CD14-positive monocyte (primary cell): ENCODE data around the gene DPYD. TPM values are rescaled to one million over a fixed set of nuclear protein-coding genes. Genes with fewer than 3 reads are reported as not detected.

Source experiments
- DNase-seq, 3 donors: peaks; one replicate each; pipeline ENCODE4 v3.0.0-alpha.2; 2011 to 2022
- H2AFZ ChIP-seq: 2 replicates; pipeline ENCODE4 v1.6.0; 2012; ENCODE audit warnings: mild to moderate bottlenecking, low read depth, low read length, inconsistent platforms; ENCODE audit not compliant: insufficient read depth, poor library complexity, severe bottlenecking
- H3K27ac ChIP-seq, 2 donors: 1 replicate in 1 of 2; 2 replicates in 1 of 2; pipeline ENCODE4 v1.5.1; 2012 to 2013; ENCODE audit warnings: low read length in 2 of 2, control low read depth in 1 of 2, inconsistent platforms in 1 of 2, low read depth in 1 of 2, mild to moderate bottlenecking in 1 of 2
- H3K27me3 ChIP-seq, 2 donors: one replicate each; pipeline versions ENCODE4 v1.6.0 to v1.6.1; 2011 to 2013; ENCODE audit warnings: low read length in 2 of 2; ENCODE audit not compliant: control insufficient read depth in 2 of 2, insufficient read depth in 2 of 2
- H3K36me3 ChIP-seq, 2 donors: replicated peaks in 1 of 2; 1 replicate in 1 of 2; 2 replicates in 1 of 2; pipeline versions ENCODE4 v1.5.1 to v1.6.1; 2012 to 2013; ENCODE audit warnings: low read length in 2 of 2, control low read depth in 1 of 2, inconsistent platforms in 1 of 2, mild to moderate bottlenecking in 1 of 2; ENCODE audit not compliant: insufficient read depth in 2 of 2, control insufficient read depth in 1 of 2
- H3K4me1 ChIP-seq, 2 donors: 1 replicate in 1 of 2; 2 replicates in 1 of 2; pipeline versions ENCODE4 v1.5.1 to v1.6.1; 2012 to 2013; ENCODE audit warnings: low read length in 2 of 2, control low read depth in 1 of 2, inconsistent platforms in 1 of 2, mild to moderate bottlenecking in 1 of 2, moderate library complexity in 1 of 2; ENCODE audit not compliant: insufficient read depth in 2 of 2, control insufficient read depth in 1 of 2
- H3K4me2 ChIP-seq: replicated peaks from 2 replicates; pipeline ENCODE3; 2012; ENCODE audit warnings: low read length, moderate library complexity, mild to moderate bottlenecking; ENCODE audit not compliant: poor library complexity, severe bottlenecking; ENCODE audit errors: extremely low read depth
- H3K4me3 ChIP-seq, 3 experiments: fragments of 200-600 bp in 1 of 3; sonication (generic) in 1 of 3; replicated peaks in 1 of 3; 1 replicate in 2 of 3; 2 replicates in 1 of 3; pipeline ENCODE4 v1.5.1; 2011 to 2013; ENCODE audit warnings: low read length in 3 of 3, mild to moderate bottlenecking in 3 of 3, control low read depth in 2 of 3, low read depth in 2 of 3, inconsistent platforms in 1 of 3, moderate library complexity in 1 of 3
- H3K79me2 ChIP-seq: 2 replicates; pipeline ENCODE4 v1.6.0; 2012; ENCODE audit warnings: mild to moderate bottlenecking, control low read depth, inconsistent platforms, low read length, moderate library complexity; ENCODE audit not compliant: insufficient read depth
- H3K9ac ChIP-seq: 2 replicates; pipeline ENCODE4 v1.6.0; 2017; ENCODE audit warnings: low read length, mild to moderate bottlenecking; ENCODE audit not compliant: insufficient read depth, poor library complexity, severe bottlenecking
- H3K9me3 ChIP-seq, 2 donors: replicated peaks in 1 of 2; 1 replicate in 1 of 2; 2 replicates in 1 of 2; pipeline versions ENCODE4 v1.5.1 to v1.6.1; 2012 to 2013; ENCODE audit warnings: low read length in 2 of 2, control low read depth in 1 of 2; ENCODE audit not compliant: control insufficient read depth in 1 of 2, insufficient read depth in 1 of 2
- H4K20me1 ChIP-seq: 2 replicates; pipeline ENCODE4 v1.6.0; 2012; ENCODE audit warnings: mild to moderate bottlenecking, low read length, control low read depth, moderate library complexity; ENCODE audit not compliant: insufficient read depth
- H3K27ac Mint-ChIP-seq, 7 donors: one replicate each; pipeline ENCODE4 v1.8.0; 2020; ENCODE audit warnings: mild to moderate bottlenecking in 7 of 7, mixed read lengths in 7 of 7, moderate library complexity in 6 of 7, inconsistent platforms in 2 of 7
- H3K27me3 Mint-ChIP-seq, 3 donors: one replicate each; pipeline ENCODE4 v1.8.0; 2021 to 2022; ENCODE audit warnings: low read depth in 3 of 3, mild to moderate bottlenecking in 3 of 3, mixed read lengths in 3 of 3, moderate library complexity in 3 of 3, inconsistent platforms in 1 of 3
- H3K36me3 Mint-ChIP-seq, 2 donors: one replicate each; pipeline ENCODE4 v1.8.0; 2020; ENCODE audit warnings: mixed read lengths in 2 of 2, inconsistent platforms in 1 of 2, mild to moderate bottlenecking in 1 of 2
- H3K4me1 Mint-ChIP-seq: one replicate; pipeline ENCODE4 v1.8.0; 2020; ENCODE audit warnings: mild to moderate bottlenecking, mixed read lengths
- H3K4me3 Mint-ChIP-seq, 2 donors: one replicate each; pipeline ENCODE4 v1.8.0; 2020; ENCODE audit warnings: mild to moderate bottlenecking in 2 of 2, mixed read lengths in 2 of 2, moderate library complexity in 1 of 2
- H3K9me3 Mint-ChIP-seq, 7 donors: one replicate each; pipeline ENCODE4 v1.8.0; 2020 to 2022; ENCODE audit warnings: mixed read lengths in 7 of 7, mild to moderate bottlenecking in 6 of 7, moderate library complexity in 6 of 7, inconsistent platforms in 2 of 7
- CTCF ChIP-seq: fragments of 200-600 bp; IDR thresholded peaks from one replicate; pipeline ENCODE4 v1.8.0; 2022; ENCODE audit warnings: antibody characterized with exemption, mild to moderate bottlenecking
- WGBS: methylation state at CpG from one replicate; pipeline ENCODE4 v1.1.5; 2013; ENCODE audit warnings: missing lambda C conversion rate; ENCODE audit not compliant: insufficient coverage; 5-methylcytosine and 5-hydroxymethylcytosine counted together
- intact Hi-C, 2 donors: fragments of 100-400 bp; cut with micrococcal nuclease; formaldehyde crosslinking; loops; one replicate each; pipeline versions ENCODE4 v1.15.0 to v1.15.1; 2023
- polyA plus RNA-seq, 3 donors: library from polyadenylated mRNA; depleted of rRNA in 1 of 3; unstranded in 2 of 3; stranded (reverse) in 1 of 3; fragments of 300-500 nt in 2 of 3; fragments of >200 nt in 1 of 3; fragmentation: Illumina TruSeq in 2 of 3; gene quantifications; 1 replicate in 2 of 3; 2 replicates in 1 of 3; pipeline ENCODE4 v1.2.3, GENCODE V29; 2012 to 2021

The DPYD gene
- polyA plus RNA-seq, 3 donors, result 87.6 to 171 (median 144) TPM

GRCh38 chr1:97433094-97433823 lies 487.6 kb downstream of the DPYD start:
- WGBS, result no CpG with 5 or more reads among the region's 2 CpGs
- H3K27ac Mint-ChIP-seq, result peak overlapping the region in 1 of 7 donors; percentile 38
- no peak overlapping the region for H3K4me3 ChIP-seq
- H3K27ac ChIP-seq, result no peak overlapping the region
- H3K4me3 Mint-ChIP-seq, result no peak overlapping the region
- H3K4me1 ChIP-seq, result no peaks in the 10 kb centered on the region
- H3K79me2 ChIP-seq, result no peaks in the 10 kb centered on the region
- no peak overlapping the region for H3K4me2 ChIP-seq
- no peaks in the 10 kb centered on the region for H3K27me3 ChIP-seq
- H3K9me3 Mint-ChIP-seq, result no peaks in the 10 kb centered on the region
- no peaks in the 10 kb centered on the region for H3K27me3 Mint-ChIP-seq
- intact Hi-C loops, result no loop called here
- peaks cover 0 to 22% of the 10 kb centered on the region in 2 donors for H3K36me3 ChIP-seq
- no peak for TF ChIP-seq CTCF
- H3K4me1 Mint-ChIP-seq, result peaks cover 16% of the 10 kb centered on the region
- no peak overlapping the region for H2AFZ ChIP-seq
- peaks cover 32 to 33% of the 10 kb centered on the region in 2 donors for H3K36me3 Mint-ChIP-seq
- H3K9me3 ChIP-seq, result no peaks in the 10 kb centered on the region
- no peak overlapping the region for H3K9ac ChIP-seq
- no peak for DNase-seq
- peaks cover 65% of the 10 kb centered on the region for H4K20me1 ChIP-seq

DNA sequence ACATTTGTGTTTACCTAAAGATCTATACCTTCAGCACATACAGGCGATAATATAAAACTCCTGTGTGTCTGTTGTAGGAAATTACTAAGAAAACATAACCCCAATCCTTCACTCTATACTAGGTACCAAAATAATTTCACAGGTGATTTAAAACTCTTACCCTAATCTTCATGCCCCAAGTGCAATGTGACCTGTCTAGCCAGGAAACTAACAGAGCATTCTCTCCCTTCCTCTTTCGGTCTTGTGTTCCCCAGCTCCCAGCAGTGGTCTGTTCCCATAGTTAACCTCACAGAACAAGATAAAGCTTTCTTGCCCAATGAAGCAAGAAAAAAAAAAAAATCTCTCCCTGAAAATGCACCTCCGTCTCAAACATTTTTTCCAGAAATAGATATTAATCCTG lies 493.5 kb downstream of the DPYD start:
- Mint-ChIP-seq H3K4me1 (no peaks in the 10 kb centered on the region), H3K4me3 (no peak overlapping the region), H3K27ac (no peak overlapping the region), H3K36me3 (peaks cover 24 to 30% of the 10 kb centered on the region in 2 donors), H3K27me3 (no peaks in the 10 kb centered on the region), H3K9me3 (peaks cover 0 to 1% (median 0%) of the 10 kb centered on the region in 7 donors)
- H3K9me3 ChIP-seq, result no peaks in the 10 kb centered on the region
- H3K27me3 ChIP-seq, result no peaks in the 10 kb centered on the region
- intact Hi-C loops, result no loop called here
- no peak for DNase-seq
- no peaks in the 10 kb centered on the region for H3K4me1 ChIP-seq
- H3K27ac ChIP-seq, result no peak overlapping the region
- H3K9ac ChIP-seq, result no peak overlapping the region
- no peak overlapping the region for H3K4me3 ChIP-seq
- peaks cover 0 to 7% of the 10 kb centered on the region in 2 donors for H3K36me3 ChIP-seq
- TF ChIP-seq CTCF, result no peak
- H4K20me1 ChIP-seq, result peaks cover 78% of the 10 kb centered on the region
- H2AFZ ChIP-seq, result no peak overlapping the region
- WGBS, result 83% methylated on average over 1 of the region's 3 CpGs
- H3K79me2 ChIP-seq, result no peaks in the 10 kb centered on the region
- no peak overlapping the region for H3K4me2 ChIP-seq
